ENCODE measurements around the gene RPL13.

The RPL13 gene

GRCh38 chr16:89563639-89564392, 3.3 kb downstream of the RPL13 start:
- Histone ChIP-seq H3K9ac (ENCODE audit: low read length) (peak overlapping the region; percentile 99), H3K4ac (ENCODE audit: low read depth in 1 of 2, low read length in 2 of 2) (peak overlapping the region in 1 of 2 experiments; percentile 13), H4K8ac (ENCODE audit: low read length) (no peak overlapping the region), H3K27me3 (ENCODE audit: control insufficient read depth in 1 of 2, insufficient read depth in 1 of 2, low read length in 2 of 2) (peaks cover 0 to 11% of the 10 kb centered on the region in 2 experiments), H3K18ac (ENCODE audit: low read depth in 1 of 2, low read length in 2 of 2) (no peak overlapping the region), H2BK5ac (ENCODE audit: low read depth, low read length, poor library complexity, severe bottlenecking) (no peak overlapping the region), H3K23ac (ENCODE audit: low read length in 2 of 2) (peak overlapping the region in 1 of 2 experiments; percentile 16), H3K14ac (ENCODE audit: low read length in 2 of 2) (no peak overlapping the region), H2AK5ac (ENCODE audit: low read length, severe bottlenecking) (no peak overlapping the region), H3K79me1 (replicated peaks; ENCODE audit: low read length, poor library complexity, severe bottlenecking) (peaks cover 2% of the 10 kb centered on the region), H4K91ac (ENCODE audit: low read length) (no peak overlapping the region), H2BK120ac (ENCODE audit: low read depth, low read length) (no peak overlapping the region), H2BK12ac (ENCODE audit: low read length in 2 of 2) (no peak overlapping the region), H3K27ac (ENCODE audit: low read length, poor library complexity, severe bottlenecking) (no peak overlapping the region), H3K4me1 (ENCODE audit: control insufficient read depth, insufficient read depth, low read depth, low read length) (peaks cover 40% of the 10 kb centered on the region), H3K36me3 (ENCODE audit: control insufficient read depth in 1 of 2, insufficient read depth in 2 of 2, low read depth in 1 of 2, low read length in 2 of 2) (peaks cover 40 to 48% of the 10 kb centered on the region in 2 experiments), H2AFZ (ENCODE audit: low read depth, low read length) (no peak overlapping the region), H3K4me2 (ENCODE audit: low read length, poor library complexity, severe bottlenecking) (no peak overlapping the region), H3K9me3 (ENCODE audit: control insufficient read depth, low read length) (no peaks in the 10 kb centered on the region), H2BK15ac (ENCODE audit: low read depth, poor library complexity, severe bottlenecking) (no peak overlapping the region), H3K4me3 (ENCODE audit: insufficient read depth in 1 of 2, low read depth in 1 of 2, low read length in 2 of 2) (no peak overlapping the region)
- DNase-seq: no peak
- WGBS: 84% methylated on average over 12 of the region's 12 CpGs

GRCh38 chr16:89564476-89565255, 4.2 kb downstream of the RPL13 start:
- Histone ChIP-seq H3K27ac (ENCODE audit: low read length, poor library complexity, severe bottlenecking) (no peak overlapping the region), H3K4me3 (ENCODE audit: insufficient read depth in 1 of 2, low read depth in 1 of 2, low read length in 2 of 2) (no peak overlapping the region)
- 62% methylated on average over 21 of the region's 22 CpGs for WGBS

GRCh38 chr16:89565256-89565505, 4.7 kb downstream of the RPL13 start:
- Histone ChIP-seq H2AK5ac (ENCODE audit: low read length, severe bottlenecking) (no peak overlapping the region), H2BK120ac (ENCODE audit: low read depth, low read length) (no peak overlapping the region), H3K4me1 (ENCODE audit: control insufficient read depth, insufficient read depth, low read depth, low read length) (peaks cover 38% of the 10 kb centered on the region), H2BK5ac (ENCODE audit: low read depth, low read length, poor library complexity, severe bottlenecking) (no peak overlapping the region), H4K8ac (ENCODE audit: low read length) (peak overlapping the region; percentile 67), H4K91ac (ENCODE audit: low read length) (no peak overlapping the region), H3K4ac (ENCODE audit: low read depth in 1 of 2, low read length in 2 of 2) (no peak overlapping the region), H3K4me2 (ENCODE audit: low read length, poor library complexity, severe bottlenecking) (peak overlapping the region; percentile 61), H3K27me3 (ENCODE audit: control insufficient read depth in 1 of 2, insufficient read depth in 1 of 2, low read length in 2 of 2) (peaks cover 9 to 22% of the 10 kb centered on the region in 2 experiments), H3K27ac (ENCODE audit: low read length, poor library complexity, severe bottlenecking) (no peak overlapping the region), H3K14ac (ENCODE audit: low read length in 2 of 2) (peak overlapping the region in 1 of 2 experiments; percentile 49), H3K23ac (ENCODE audit: low read length in 2 of 2) (no peak overlapping the region), H2BK15ac (ENCODE audit: low read depth, poor library complexity, severe bottlenecking) (no peak overlapping the region), H3K36me3 (ENCODE audit: control insufficient read depth in 1 of 2, insufficient read depth in 2 of 2, low read depth in 1 of 2, low read length in 2 of 2) (peaks cover 40 to 48% of the 10 kb centered on the region in 2 experiments), H3K79me1 (replicated peaks; ENCODE audit: low read length, poor library complexity, severe bottlenecking) (no peaks in the 10 kb centered on the region), H3K4me3 (ENCODE audit: insufficient read depth in 1 of 2, low read depth in 1 of 2, low read length in 2 of 2) (peak overlapping the region in 1 of 2 experiments; percentile 70), H3K18ac (ENCODE audit: low read depth in 1 of 2, low read length in 2 of 2) (no peak overlapping the region), H2BK12ac (ENCODE audit: low read length in 2 of 2) (no peak overlapping the region), H2AFZ (ENCODE audit: low read depth, low read length) (no peak overlapping the region), H3K9me3 (ENCODE audit: control insufficient read depth, low read length) (no peaks in the 10 kb centered on the region), H3K9ac (ENCODE audit: low read length) (peak overlapping the region; percentile 52)
- 23% methylated on average over 3 of the region's 3 CpGs for WGBS
- DNase-seq: no peak

More at GRCh38 chr16:89564476-89565255, 4.2 kb downstream of the RPL13 start:
- Histone ChIP-seq H3K14ac (ENCODE audit: low read length in 2 of 2) (no peak overlapping the region), H2BK12ac (ENCODE audit: low read length in 2 of 2) (no peak overlapping the region), H3K4me1 (ENCODE audit: control insufficient read depth, insufficient read depth, low read depth, low read length) (peaks cover 38% of the 10 kb centered on the region), H4K8ac (ENCODE audit: low read length) (peak overlapping the region; percentile 73), H3K18ac (ENCODE audit: low read depth in 1 of 2, low read length in 2 of 2) (no peak overlapping the region), H2BK15ac (ENCODE audit: low read depth, poor library complexity, severe bottlenecking) (no peak overlapping the region), H3K4me2 (ENCODE audit: low read length, poor library complexity, severe bottlenecking) (no peak overlapping the region), H2AFZ (ENCODE audit: low read depth, low read length) (no peak overlapping the region), H2BK120ac (ENCODE audit: low read depth, low read length) (no peak overlapping the region), H3K4ac (ENCODE audit: low read depth in 1 of 2, low read length in 2 of 2) (no peak overlapping the region), H3K23ac (ENCODE audit: low read length in 2 of 2) (no peak overlapping the region), H3K27me3 (ENCODE audit: control insufficient read depth in 1 of 2, insufficient read depth in 1 of 2, low read length in 2 of 2) (peaks cover 6 to 18% of the 10 kb centered on the region in 2 experiments), H3K36me3 (ENCODE audit: control insufficient read depth in 1 of 2, insufficient read depth in 2 of 2, low read depth in 1 of 2, low read length in 2 of 2) (peaks cover 40 to 48% of the 10 kb centered on the region in 2 experiments), H3K79me1 (replicated peaks; ENCODE audit: low read length, poor library complexity, severe bottlenecking) (peaks cover 1% of the 10 kb centered on the region), H3K9ac (ENCODE audit: low read length) (peak overlapping the region; percentile 52), H2BK5ac (ENCODE audit: low read depth, low read length, poor library complexity, severe bottlenecking) (no peak overlapping the region), H2AK5ac (ENCODE audit: low read length, severe bottlenecking) (no peak overlapping the region), H3K9me3 (ENCODE audit: control insufficient read depth, low read length) (no peaks in the 10 kb centered on the region), H4K91ac (ENCODE audit: low read length) (no peak overlapping the region)
- no peak for DNase-seq

Measured in mesenchymal stem cell (in vitro differentiated cells and primary cell).